PC-3 (cell line): ENCODE results near the gene NTHL1.

Source experiments
- EZH2 ChIP-seq: fragments of 300-600 bp; sonication (generic); IDR thresholded peaks from one replicate; pipeline ENCODE4 v1.6.1; 2017; ENCODE audit warnings: antibody characterized with exemption, mild to moderate bottlenecking, low read length; ENCODE audit not compliant: unreplicated experiment
- EZH2phosphoT487 ChIP-seq: fragments of 300-600 bp; sonication (generic); IDR thresholded peaks from 2 replicates; pipeline ENCODE4 v1.6.1; 2018; ENCODE audit warnings: mild to moderate bottlenecking, antibody characterized with exemption, low read length, borderline replicate concordance
- TF ChIP-seq, protein P1 (sequence below): fragments of 300-600 bp; sonication (generic); conservative IDR thresholded peaks from 2 replicates; pipeline ENCODE4 v1.5.1; 2017; ENCODE audit warnings: antibody characterized with exemption, low read depth, mild to moderate bottlenecking, low read length

DNA sequence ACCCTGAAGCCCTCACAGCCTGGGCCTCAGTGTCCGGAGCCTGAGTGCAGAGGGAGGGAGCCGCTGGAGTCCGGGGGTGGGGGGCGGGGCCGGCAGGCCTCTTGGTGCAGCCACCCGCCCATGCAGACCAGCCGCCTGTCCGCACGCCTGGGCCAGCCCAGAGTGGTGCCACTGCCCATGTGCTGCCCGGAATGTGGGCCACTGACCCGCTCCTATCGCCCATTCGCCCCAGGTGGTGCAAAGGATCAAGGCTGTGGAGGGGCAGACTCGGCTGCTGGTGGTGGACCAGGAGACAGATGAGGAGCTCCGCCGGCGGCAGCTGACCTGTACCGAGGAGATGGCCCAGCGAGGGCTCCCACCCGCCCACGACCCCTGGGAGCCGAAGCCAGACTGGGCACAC, 18.3 kb downstream of the NTHL1 start:
- TF ChIP-seq, protein P1, sequence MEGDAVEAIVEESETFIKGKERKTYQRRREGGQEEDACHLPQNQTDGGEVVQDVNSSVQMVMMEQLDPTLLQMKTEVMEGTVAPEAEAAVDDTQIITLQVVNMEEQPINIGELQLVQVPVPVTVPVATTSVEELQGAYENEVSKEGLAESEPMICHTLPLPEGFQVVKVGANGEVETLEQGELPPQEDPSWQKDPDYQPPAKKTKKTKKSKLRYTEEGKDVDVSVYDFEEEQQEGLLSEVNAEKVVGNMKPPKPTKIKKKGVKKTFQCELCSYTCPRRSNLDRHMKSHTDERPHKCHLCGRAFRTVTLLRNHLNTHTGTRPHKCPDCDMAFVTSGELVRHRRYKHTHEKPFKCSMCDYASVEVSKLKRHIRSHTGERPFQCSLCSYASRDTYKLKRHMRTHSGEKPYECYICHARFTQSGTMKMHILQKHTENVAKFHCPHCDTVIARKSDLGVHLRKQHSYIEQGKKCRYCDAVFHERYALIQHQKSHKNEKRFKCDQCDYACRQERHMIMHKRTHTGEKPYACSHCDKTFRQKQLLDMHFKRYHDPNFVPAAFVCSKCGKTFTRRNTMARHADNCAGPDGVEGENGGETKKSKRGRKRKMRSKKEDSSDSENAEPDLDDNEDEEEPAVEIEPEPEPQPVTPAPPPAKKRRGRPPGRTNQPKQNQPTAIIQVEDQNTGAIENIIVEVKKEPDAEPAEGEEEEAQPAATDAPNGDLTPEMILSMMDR = no peak
- TF ChIP-seq EZH2phosphoT487 = no peak
- no peak for TF ChIP-seq EZH2
